A673 (cell line): ENCODE results near the gene REC114.

ENCODE experiments used
- EZH2 ChIP-seq: fragments of 200-600 bp; sonication (generic); IDR thresholded peaks from 2 replicates; pipeline ENCODE4 v1.6.1; 2017; ENCODE audit warnings: borderline replicate concordance, low read depth, mild to moderate bottlenecking, mixed read lengths, antibody characterized with exemption, low read length; ENCODE audit not compliant: poor library complexity, severe bottlenecking
- TF ChIP-seq, protein P1 (sequence below): fragments of 300-800, 200-600 bp; sonication (generic); conservative IDR thresholded peaks from 2 replicates; pipeline ENCODE4 v1.5.1; 2017; ENCODE audit warnings: low read depth, mild to moderate bottlenecking, antibody characterized with exemption, low read length, moderate library complexity, mixed read lengths

DNA sequence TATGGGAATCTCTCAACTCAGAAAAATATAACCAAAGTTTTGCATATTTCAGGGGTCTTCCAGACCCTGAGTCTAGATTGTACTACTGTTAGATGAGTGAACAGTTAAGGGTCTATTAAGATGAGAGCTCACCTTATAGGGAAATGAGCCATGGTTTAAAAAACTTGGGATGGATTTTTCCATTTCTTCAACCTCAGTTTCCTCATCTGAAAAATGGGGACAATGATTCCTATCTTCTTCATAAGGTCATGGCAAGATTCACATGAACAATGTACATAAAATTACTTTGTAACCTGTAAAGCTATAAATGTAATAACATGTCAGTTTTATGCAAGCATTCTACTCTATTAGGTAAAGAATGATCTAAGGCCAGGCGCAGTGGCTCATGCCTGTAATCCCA, 161.5 kb downstream of the REC114 start:
- TF ChIP-seq, protein P1, sequence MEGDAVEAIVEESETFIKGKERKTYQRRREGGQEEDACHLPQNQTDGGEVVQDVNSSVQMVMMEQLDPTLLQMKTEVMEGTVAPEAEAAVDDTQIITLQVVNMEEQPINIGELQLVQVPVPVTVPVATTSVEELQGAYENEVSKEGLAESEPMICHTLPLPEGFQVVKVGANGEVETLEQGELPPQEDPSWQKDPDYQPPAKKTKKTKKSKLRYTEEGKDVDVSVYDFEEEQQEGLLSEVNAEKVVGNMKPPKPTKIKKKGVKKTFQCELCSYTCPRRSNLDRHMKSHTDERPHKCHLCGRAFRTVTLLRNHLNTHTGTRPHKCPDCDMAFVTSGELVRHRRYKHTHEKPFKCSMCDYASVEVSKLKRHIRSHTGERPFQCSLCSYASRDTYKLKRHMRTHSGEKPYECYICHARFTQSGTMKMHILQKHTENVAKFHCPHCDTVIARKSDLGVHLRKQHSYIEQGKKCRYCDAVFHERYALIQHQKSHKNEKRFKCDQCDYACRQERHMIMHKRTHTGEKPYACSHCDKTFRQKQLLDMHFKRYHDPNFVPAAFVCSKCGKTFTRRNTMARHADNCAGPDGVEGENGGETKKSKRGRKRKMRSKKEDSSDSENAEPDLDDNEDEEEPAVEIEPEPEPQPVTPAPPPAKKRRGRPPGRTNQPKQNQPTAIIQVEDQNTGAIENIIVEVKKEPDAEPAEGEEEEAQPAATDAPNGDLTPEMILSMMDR: no peak
- no peak for TF ChIP-seq EZH2
